HG02870 (cell line): Measurements from ENCODE around the gene FSTL4.
"Not testable (repeated sequence)": the region's sequence is repeated elsewhere in the genome, so short reads cannot be mapped to it uniquely, and the experiment has no call there.

ENCODE experiments used
- ATAC-seq: cut with Tn5 transposase; IDR thresholded peaks from one replicate; pipeline ENCODE4 v1.9.1; 2021; ENCODE audit warnings: mild to moderate bottlenecking, moderate library complexity; ENCODE audit not compliant: unreplicated experiment

Gene FSTL4

DNA sequence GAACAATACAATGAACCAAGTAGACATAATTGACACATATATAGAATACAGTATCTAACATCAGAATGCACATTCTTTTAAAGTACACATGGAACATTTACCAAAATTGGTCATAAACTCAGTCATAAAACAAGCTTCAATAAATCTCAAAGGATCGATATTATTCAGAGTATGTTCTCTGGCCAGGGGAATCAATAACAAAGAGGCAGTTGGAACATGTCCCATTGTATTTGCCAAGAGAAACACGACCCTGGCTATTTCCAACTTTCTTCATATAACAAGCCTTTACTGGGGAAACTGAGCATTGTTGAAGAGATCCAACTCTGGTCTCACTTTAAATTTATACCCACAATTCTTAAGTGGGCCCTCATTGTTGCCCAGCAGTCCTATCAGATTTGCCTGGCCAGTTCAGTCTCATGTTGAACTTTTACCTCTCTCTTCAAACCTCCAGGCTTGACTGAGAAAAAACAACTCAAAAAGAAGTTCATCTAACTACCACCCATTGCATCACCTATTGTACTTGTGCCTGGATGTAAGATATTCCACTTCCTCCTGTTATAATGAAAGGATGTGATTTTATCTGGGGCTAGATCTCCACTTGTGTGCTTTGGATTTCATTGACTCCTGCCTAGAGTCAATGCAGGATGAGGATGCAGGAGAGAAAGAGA, 398.1 kb downstream of the FSTL4 start:
- no peak for ATAC-seq

DNA sequence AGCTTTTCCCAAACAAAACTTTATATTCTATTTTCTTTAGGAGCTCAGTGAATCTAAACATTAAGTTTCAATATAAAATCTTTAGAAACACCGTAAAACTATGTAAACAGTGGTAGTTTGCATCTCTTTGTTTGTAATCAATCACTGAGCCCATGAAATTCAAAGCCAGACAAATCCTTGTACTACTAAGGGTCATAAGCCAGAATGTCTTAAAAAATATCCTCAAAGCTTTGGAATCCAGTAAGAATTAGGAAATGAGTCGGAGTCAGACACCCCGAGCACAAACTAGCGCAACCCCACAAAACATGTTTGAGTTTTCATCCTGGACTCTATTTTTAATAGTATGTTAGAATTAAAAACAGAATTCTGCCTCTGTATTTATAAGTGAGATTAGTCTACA, 406.7 kb downstream of the FSTL4 start:
- ATAC-seq = no peak

DNA sequence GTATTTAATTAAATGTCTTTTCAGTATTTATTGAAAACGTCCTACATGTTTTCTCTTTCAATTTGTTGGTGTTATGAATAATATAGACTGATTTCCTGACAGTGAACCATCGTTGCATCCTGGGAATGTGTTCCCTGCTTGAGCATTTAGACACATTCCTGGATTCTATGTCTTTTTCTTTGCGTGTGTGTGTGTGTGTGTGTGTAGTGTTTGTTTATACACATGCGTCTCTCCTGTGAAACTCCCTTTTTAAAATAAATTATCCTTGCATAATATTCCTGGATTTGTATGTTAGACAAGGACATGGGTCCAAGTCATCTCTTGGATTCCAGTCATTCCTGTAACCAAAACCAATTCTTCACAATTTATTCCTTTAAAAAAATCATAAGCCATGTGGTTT, 407.1 kb downstream of the FSTL4 start:
- ATAC-seq = no peak

DNA sequence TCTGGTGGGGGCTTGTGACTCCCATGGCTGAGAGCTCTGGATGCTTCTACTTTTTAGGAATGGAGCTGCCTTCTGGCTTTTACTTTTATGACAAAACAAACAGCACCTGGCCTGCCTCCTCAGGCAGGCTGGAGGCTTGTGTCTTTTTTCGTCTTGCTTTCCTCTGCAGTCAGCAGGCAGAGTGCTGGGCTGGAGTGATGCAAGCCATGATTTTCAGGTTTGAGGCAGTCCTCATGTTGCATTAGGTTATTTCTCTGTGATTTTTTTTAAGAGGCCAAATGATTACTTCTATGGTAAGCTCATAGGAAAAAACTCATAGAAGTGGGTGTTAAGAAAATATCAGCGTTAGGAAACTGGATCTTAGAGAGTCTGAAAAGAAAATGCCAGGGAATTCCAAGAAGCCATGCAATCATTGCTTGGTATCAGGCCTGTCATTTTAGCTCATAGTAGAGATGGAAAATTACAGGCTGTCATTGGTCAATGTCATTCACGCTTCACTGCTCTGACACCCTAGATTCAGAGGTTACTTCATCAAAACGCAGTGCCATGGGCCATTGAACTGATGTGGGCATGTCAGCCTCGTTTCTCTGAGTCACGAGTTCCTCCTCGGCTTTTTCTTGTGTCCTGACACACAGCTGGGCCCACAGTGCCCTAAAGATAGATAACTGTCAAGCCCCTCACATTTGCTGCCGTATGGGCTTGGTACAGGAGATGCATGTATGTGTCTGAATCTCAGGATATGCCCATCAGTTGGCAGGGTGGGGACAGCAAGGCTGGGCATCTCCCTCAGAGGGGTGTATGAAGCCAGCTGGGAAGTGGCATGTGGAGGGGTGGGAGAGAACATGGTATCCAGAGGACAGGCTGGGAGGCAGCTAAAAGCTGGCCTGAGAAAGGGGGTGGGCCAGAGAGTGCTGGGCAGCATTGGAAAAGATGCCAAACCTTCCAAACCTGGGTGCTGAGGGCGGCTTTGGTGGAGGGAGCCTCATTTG, 408.7 kb downstream of the FSTL4 start:
- ATAC-seq = no peak

DNA sequence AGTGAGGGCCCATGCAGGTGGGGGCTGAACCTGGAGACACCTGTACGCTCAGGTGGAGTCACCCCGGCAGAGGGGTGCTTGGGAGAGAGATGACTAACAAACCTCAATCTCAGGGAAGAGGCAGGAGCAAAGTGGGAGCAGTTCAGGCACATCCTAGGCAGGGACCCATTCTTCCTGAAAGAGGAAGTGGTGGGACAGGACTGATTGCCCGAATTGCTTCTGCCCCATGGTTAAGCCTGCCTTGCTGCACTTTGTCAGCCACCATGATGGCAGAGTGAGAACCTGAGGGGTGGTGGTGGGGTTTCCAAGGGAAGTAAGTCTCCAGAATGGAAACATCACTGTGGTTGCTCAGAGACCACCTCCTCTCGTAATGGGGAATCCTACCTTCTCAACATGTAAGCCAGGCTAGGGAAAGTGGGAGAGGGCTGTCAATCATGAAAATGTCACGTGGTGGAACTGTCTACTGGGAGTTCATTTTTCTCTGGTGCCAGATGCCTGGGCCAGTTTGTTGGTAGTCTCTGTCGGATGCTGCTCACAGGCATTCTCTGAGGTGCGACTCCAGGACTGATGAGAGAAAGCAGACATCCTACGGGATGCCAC, 410.2 kb downstream of the FSTL4 start:
- ATAC-seq = no peak

DNA sequence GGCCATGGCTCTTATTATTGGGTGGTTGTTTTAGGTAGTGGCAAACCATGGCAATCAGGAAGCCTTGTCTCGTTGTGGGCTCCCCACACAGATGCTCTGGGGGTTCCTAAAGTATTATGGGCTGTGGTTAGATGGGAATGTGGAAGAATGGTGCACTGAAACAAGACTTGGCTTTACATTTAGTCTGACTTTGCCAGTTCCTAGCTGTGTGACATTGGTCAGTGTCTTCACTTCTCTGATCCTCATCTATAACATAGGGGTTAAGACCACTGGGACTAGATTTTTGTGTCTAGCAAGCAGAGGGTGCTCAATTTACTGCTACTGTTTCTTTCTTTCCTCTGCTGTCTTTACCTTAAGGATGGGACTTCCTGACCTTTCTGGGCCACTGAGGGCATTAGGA, 411.0 kb downstream of the FSTL4 start:
- ATAC-seq = no peak

DNA sequence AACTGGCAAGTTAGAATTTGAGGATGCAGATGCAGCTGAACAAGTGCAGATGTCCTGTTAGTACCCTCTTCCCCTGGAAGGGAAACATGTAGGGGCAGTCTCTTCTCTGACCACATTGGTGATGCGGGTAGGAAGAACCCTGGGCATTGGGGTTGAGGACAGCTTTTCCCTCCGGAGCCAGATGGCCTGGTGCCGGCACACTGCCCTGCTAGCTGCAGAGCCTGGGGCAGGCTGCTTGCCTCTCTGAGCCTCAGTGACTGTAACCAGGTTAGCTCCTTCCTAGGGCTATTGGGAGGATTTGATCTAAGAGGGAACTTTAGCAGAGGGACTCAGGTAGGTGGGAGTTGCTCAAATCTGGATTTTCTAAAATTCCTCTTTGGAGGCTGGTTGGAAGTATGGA, 412.1 kb downstream of the FSTL4 start:
- no peak for ATAC-seq

DNA sequence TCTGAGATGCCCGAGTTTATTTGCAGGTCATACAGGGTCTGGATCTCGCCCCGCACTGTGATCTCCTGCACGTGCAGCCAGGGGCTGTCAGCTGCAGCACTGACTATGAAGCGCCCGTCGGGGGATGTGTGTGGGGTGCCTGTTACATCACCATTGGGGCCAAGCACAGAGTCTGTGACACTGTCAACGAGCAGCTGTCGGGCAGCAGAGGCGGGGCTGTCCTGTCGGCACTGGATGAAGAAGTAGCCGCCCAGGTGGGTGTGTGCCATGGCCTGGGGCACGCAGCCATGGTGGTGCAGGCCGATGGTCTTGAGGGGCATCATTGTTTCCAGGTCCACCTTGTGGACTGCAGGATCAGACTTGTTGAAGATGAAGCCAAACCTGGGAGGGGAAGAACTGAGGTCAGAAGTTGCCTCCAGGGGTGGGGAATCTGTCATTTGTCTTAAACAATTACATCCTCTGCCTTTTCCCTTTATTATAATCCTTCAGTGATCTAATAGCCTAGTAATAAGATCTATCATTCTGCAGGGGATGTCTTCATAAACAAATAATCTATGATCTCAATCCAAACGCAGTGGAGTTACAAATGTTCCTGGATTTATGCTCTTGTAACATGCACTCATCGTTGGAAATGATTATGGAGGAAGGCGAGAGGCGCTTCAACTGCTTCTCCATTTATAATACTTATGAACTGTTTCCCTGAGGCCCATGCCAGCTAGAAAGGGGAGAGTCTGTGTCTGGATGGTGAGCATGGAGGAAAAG, 412.7 kb downstream of the FSTL4 start:
- no peak for ATAC-seq

DNA sequence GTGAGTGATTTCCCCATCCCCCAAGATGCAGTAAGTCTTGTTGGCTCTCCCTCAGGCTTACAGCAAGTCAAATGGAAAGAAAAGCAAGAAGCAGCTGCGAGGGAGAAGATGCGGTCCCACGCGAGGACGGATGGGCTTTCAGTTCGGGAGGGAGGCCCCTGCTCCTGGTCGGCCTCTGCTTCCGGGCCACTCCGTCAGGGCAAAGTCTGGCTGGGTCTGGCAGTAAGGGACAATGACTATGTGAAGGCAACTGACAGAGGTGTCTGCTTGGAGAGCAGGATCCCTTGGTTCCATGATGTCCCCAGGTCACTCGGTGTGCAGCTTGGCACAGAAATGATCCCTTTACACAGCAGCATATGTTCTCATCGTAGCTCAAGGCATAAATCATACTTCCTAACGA, 413.8 kb downstream of the FSTL4 start:
- no peak for ATAC-seq

DNA sequence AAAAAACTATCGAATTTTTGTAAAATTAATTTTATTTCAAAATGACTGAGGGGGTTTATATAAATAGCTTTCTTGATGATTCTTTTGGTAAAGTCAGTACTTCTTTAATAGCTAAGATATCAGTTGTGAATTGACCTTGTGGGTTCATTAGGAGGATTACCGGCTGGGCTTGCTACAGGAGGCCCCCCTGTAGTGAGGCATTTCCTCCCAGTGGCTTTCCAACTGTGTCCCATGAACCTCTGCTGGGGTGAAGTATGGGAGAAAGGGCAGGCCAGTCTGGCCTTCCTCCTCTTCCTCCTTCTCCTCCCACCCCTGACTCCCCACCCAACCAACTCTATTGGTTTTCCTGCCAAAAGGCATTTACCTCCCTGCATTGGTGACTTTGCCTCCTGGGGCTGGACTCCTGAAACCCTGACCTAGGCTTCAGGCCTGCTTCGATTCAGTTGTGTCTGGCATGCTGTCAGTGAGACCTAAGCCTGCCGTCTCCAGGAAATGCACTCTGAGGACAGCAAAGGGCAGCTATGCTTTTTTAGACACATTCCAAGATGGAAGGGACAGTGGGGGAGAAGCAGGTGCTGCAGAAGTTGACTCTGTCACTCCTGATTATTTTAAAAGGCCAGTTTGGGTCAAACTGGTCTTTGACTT, 415.8 kb downstream of the FSTL4 start:
- no peak for ATAC-seq

DNA sequence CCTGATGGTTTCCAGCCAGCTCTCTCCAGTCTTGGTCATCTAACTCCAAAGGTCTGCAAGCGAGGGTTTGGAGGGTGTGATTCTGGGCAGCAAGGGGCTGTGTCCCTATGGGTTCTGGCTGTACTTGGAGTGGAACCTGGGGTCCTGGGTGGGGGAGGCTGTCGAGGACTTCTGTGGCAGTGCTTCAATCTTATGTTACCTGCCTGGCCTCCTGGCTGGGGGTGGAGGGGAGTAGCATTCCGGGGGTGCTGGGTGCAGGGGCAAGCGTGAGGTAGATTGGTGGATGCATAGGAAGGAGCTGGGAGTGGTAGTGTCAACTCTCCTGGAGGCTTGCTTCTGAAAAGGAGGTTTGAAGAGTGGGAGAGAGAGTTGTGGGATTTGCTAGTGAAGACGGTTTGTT, 417.1 kb downstream of the FSTL4 start:
- ATAC-seq = no peak

DNA sequence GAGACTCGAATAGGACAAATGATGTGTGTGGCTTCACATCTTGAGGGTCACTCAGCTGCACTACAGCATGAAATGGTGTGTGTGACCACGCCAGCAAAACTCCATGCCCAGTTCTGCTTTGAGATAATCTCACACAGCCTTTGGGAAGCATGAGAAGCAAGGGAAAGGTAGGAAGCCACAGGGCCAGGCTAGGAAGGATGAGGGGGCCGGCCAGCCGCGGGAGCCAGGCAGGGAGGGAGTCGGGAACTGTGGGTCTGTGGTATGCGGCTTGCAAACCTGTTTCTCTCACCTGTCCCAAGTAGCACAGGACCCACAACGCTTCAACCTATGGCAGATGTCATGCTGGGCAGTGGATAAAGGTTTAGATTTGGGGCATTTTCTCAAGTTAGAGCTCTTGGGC, 418.5 kb downstream of the FSTL4 start:
- ATAC-seq = no peak

DNA sequence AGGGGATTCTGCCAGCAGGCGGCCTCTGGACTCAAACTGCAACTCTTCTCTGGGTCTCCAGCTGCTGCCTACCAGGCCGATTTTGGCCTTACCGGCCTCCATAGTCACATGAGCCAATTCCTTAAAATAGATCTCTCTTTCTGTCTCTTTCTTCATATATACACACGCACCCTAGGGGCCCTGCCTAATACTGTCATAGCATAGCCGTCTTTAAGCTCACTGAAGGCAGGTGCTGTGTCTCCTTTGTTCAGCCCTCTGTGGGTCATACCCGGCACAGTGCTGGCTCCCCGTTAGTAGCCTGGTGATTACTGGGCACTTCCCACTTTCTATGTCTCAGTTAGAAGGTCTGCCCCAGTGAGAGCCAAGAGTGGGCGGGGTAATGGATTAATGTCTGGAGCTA, 419.6 kb downstream of the FSTL4 start:
- no peak for ATAC-seq

DNA sequence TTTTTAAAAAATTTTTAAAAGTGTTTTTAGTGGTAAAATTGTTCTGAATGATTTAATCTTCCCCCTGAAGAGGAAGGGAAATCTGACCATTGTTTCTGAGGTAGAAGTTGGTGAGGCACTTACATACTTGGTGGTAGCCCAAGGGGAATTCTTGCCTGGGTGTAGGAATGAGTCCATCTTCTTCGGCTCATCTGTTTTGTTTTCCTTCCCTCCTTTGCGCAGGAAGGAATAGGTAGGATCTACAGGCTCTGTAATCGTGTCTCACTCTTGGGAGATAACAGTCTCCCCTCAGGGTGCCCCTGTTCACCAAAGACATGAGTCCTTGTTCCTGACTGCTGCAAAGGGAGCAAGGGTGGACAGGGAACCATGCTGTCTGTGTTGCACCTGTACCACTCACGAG, 422.5 kb downstream of the FSTL4 start:
- no peak for ATAC-seq

DNA sequence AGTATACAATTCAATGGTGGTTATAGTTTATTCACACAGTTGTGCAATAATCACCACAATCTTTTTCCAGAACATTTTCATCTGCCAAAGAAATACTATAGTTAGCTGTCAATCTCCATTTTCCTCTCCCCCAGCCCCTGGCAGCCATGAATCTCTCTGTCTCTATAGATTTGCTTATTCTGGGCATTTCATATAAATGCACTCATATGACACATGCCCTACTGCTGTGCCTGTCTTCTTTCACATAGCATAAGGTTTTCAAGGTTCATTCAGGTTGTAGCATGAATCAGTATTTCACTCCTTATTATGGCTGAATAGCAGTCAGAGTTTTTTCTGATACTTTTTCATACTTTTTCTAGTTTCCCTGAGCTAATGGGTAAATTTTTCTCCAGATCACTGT, 432.9 kb downstream of the FSTL4 start:
- no peak for ATAC-seq

DNA sequence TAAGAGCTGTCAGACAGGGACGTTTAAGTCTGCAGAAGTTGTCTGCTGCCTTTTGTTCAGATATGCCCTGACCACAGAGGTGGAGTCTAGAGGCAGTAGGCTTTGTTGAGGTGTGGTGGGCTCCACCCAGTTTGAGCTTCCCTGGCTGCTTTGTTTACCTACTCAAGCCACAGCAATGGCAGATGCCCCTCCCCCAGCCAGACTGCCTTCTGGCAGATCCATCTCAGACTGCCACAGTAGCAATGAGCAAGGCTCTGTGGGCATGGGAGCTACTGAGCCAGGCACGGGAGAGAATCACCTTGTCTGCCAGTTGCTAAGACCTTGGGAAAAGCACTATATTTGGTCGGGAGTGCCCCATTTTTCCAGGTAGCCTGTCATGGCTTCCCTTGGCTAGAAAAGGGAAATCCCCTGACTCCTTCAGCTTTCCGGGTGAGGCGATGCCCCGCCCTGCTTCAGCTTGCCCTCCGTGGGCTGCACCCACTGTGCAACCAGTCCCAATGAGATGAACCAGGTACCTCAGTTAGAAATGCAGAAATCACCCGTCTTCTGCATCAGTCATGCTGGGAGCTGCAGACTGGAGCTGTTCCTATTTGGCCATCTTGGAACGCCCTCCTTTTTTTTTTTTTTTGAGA, 441.5 kb downstream of the FSTL4 start:
- ATAC-seq = not testable (repeated sequence)

DNA sequence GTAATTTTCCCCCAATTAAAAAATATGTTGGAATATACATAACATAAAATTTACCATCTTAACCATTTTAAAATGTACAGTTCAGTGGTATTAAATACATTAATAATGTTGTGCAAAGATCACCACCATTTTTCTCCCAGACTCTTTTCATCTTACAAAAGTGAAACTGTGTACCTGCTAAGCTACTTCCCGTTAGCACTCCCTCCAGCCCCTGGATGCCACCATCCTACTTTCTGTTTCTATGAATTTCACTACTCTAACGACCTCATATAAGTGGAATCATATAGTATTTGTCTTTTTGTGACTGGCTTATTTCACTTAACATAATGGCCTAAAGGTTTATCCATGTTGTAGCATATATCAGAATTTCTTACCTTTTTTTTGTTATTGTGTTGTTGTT, 447.6 kb downstream of the FSTL4 start:
- ATAC-seq = no peak

DNA sequence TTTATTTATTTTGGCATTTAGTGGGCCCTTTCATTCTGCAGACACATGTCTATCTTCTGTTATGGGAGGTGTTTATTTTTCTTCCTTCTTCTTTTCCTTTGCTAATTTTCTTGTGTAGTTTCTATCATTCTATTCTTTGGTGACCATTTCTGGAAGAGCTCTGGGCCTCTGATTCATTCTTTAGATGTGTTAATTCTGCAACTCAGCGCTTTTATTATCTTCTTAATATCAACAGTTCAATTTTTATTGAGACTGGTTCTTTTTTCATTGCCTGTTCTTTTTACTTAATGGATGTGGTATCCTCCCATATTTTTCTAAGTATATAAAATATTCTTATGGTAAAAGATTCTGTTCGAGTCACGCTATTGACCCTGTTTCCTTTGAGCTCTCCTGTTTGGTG, 448.5 kb downstream of the FSTL4 start:
- no peak for ATAC-seq

DNA sequence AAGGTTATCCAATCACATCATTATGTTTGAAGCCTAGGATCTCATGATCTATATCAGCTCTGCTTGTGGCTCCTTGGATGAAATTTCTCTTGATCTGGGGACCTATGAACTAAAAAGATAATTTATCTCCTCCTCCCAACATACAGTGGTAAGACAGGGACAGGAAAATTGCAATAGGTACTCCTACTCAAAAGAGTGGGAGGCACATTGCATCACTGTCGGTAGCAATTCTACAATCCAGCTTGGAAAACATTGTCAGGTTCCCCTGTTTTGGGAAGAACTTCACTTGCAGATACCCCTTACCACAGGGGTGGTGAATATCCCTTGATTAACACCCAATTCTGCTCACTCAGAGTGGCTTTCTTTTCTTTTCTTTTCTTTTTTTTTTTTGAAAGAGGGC, 452.8 kb downstream of the FSTL4 start:
- no peak for ATAC-seq

DNA sequence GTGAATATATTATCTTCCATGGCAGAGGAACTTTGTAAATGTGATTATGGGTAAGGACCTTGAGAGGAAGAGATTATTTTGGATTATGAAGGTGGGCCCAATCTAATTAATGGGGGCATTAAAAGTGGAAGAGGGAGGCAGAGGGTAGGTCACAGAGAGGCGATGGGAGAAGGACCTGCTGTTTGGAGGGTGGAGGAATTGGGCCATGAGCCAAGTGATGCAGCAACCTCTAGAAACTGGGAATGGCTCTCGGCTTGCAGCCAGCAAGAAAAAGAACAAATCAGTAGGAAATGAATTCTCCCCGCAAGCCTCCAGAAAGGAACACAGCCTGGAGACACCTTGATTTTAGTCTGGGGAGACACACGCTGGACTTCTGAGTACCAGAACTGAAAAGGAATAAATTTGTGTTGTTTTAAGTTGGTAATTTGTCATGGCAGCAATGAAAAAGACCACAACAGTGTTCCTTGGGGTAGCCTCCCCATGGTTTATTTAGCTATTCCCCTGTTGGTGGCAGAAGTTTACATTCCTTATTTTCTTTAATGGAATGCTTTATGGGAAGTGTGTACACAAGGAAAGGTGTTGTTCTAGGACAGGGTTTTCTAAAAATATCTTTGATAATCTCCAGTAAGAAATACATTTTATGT, 456.9 kb downstream of the FSTL4 start:
- no peak for ATAC-seq
